Measurements from ENCODE around the gene DNAJC8.
A peak's percentile ranks its signal among the peaks of the same experiment; 100 is the strongest.

Gene DNAJC8

GRCh38 chr1:28232558-28233263, at the start of gene DNAJC8:
Gene DNAJC8 (minus strand): TSS chr1:28233029. CDS start chr1:28232998, 31 bp downstream.
- TF ChIP-seq CTCF (IDR thresholded peaks at IDR 0.05; ENCODE audit: borderline replicate concordance, control extremely low read depth, extremely low read depth, insufficient read depth, missing control alignments) = no peak
- peak; percentile 95 for DNase-seq (ENCODE audit: low spot score)
- in situ Hi-C loops (cut with MboI; ENCODE audit: low sequenced_read_pairs, unreplicated experiment) = no loop called here

- TF ChIP-seq CTCF (IDR thresholded peaks at IDR 0.05; ENCODE audit: borderline replicate concordance, control extremely low read depth, extremely low read depth, insufficient read depth, missing control alignments) = no peak
- in situ Hi-C loops (cut with MboI; ENCODE audit: low sequenced_read_pairs, unreplicated experiment) = no loop called here
- DNase-seq (ENCODE audit: low spot score) = no peak
Observed at GRCh38 chr1:28281608-28282425, 49.0 kb upstream of the DNAJC8 start.

GRCh38 chr1:28280977-28281381, 48.1 kb upstream of the DNAJC8 start:
- no peak for DNase-seq (ENCODE audit: low spot score)
- in situ Hi-C loops (cut with MboI; ENCODE audit: low sequenced_read_pairs, unreplicated experiment) = no loop called here

GRCh38 chr1:28280501-28280900, 47.7 kb upstream of the DNAJC8 start:
- TF ChIP-seq CTCF (IDR thresholded peaks at IDR 0.05; ENCODE audit: borderline replicate concordance, control extremely low read depth, extremely low read depth, insufficient read depth, missing control alignments) = no peak
- no peak for DNase-seq (ENCODE audit: low spot score)
- in situ Hi-C loops (cut with MboI; ENCODE audit: low sequenced_read_pairs, unreplicated experiment) = no loop called here

More at GRCh38 chr1:28280977-28281381, 48.1 kb upstream of the DNAJC8 start:
- no peak for TF ChIP-seq CTCF (IDR thresholded peaks at IDR 0.05; ENCODE audit: borderline replicate concordance, control extremely low read depth, extremely low read depth, insufficient read depth, missing control alignments)

GRCh38 chr1:28279721-28280120, 46.9 kb upstream of the DNAJC8 start:
- TF ChIP-seq CTCF (IDR thresholded peaks at IDR 0.05; ENCODE audit: borderline replicate concordance, control extremely low read depth, extremely low read depth, insufficient read depth, missing control alignments) = no peak
- DNase-seq (ENCODE audit: low spot score) = no peak
- in situ Hi-C loops (cut with MboI; ENCODE audit: low sequenced_read_pairs, unreplicated experiment) = no loop called here

- DNase-seq (ENCODE audit: low spot score) = no peak
- in situ Hi-C loops (cut with MboI; ENCODE audit: low sequenced_read_pairs, unreplicated experiment) = no loop called here
Observed at GRCh38 chr1:28278763-28279162, 45.9 kb upstream of the DNAJC8 start.

More at GRCh38 chr1:28278763-28279162, 45.9 kb upstream of the DNAJC8 start:
- no peak for TF ChIP-seq CTCF (IDR thresholded peaks at IDR 0.05; ENCODE audit: borderline replicate concordance, control extremely low read depth, extremely low read depth, insufficient read depth, missing control alignments)
